SJSA1 (cell line): ENCODE results near the gene CCDC158. TPM values are rescaled to one million over a fixed set of nuclear protein-coding genes. Genes with fewer than 3 reads are reported as not detected.
"Not testable (repeated sequence)": the region's sequence is repeated elsewhere in the genome, so short reads cannot be mapped to it uniquely, and the experiment has no call there.

Experiments
- DNase-seq, 2 experiments: peaks; one replicate each; pipeline ENCODE4 v3.0.0-alpha.2; 2015 to 2020; ENCODE audit warnings: low spot score in 2 of 2, low read depth in 1 of 2
- H3K27ac ChIP-seq: fragments of 250-450 bp; sonication (Bioruptor Pico); 2 replicates; pipeline ENCODE4 v1.5.1; 2020; ENCODE audit warnings: mild to moderate bottlenecking, moderate library complexity
- H3K27me3 ChIP-seq: fragments of 250-450 bp; sonication (Bioruptor Pico); replicated peaks from 2 replicates; pipeline ENCODE4 v1.5.1; 2020; ENCODE audit warnings: mild to moderate bottlenecking, moderate library complexity
- H3K36me3 ChIP-seq: fragments of 250-450 bp; sonication (Bioruptor Pico); 2 replicates; pipeline ENCODE4 v1.5.1; 2020; ENCODE audit warnings: mild to moderate bottlenecking
- H3K4me1 ChIP-seq: fragments of 250-450 bp; sonication (Bioruptor Pico); replicated peaks from 2 replicates; pipeline ENCODE4 v1.6.1; 2021; ENCODE audit warnings: mild to moderate bottlenecking
- H3K4me3 ChIP-seq: fragments of 250-450 bp; sonication (Bioruptor Pico); 2 replicates; pipeline ENCODE4 v1.5.1; 2020; ENCODE audit warnings: mild to moderate bottlenecking
- H3K9me3 ChIP-seq: fragments of 250-450 bp; sonication (Bioruptor Pico); replicated peaks from 2 replicates; pipeline ENCODE4 v1.5.1; 2020; ENCODE audit warnings: mild to moderate bottlenecking
- total RNA-seq: library from RNA; depleted of rRNA; stranded (reverse); fragments of >200 nt; shearing (Covaris generic); gene quantifications from 2 replicates; pipeline ENCODE4 v1.2.3, GENCODE V29; 2014

CCDC158 gene
- total RNA-seq, 1 experiment from 2014 or later, result 0.53 TPM

- Histone ChIP-seq H3K27ac (peak overlapping the region; percentile 55), H3K36me3 (peaks cover 21% of the 10 kb centered on the region), H3K4me1 (peaks cover 16% of the 10 kb centered on the region), H3K27me3 (no peaks in the 10 kb centered on the region), H3K4me3 (peak overlapping the region; percentile 59), H3K9me3 (no peaks in the 10 kb centered on the region)
- DNase-seq, result peak; percentile 59 to 65
Measured at GRCh38 chr4:76306882-76307659, 113.9 kb downstream of the CCDC158 start.

GRCh38 chr4:76305971-76306881 is 114.7 kb downstream of the CCDC158 start, which contains the start of gene STBD1:
STBD1 (plus strand) TSS chr4:76306733; CDS start chr4:76306770, 37 bp downstream.
- Histone ChIP-seq H3K27ac (peak within 1 kb of the TSS; percentile 55), H3K9me3 (no peaks in the 10 kb centered on the region), H3K36me3 (peaks cover 21% of the 10 kb centered on the region), H3K4me3 (peak within 1 kb of the TSS; percentile 59), H3K4me1 (peaks cover 24% of the 10 kb centered on the region), H3K27me3 (no peaks in the 10 kb centered on the region)
- peak; percentile 82 to 84 for DNase-seq

- Histone ChIP-seq H3K36me3 (peaks cover 16% of the 10 kb centered on the region), H3K4me1 (peaks cover 35% of the 10 kb centered on the region), H3K27me3 (no peaks in the 10 kb centered on the region), H3K27ac (no peak overlapping the region), H3K4me3 (peak overlapping the region; percentile 59), H3K9me3 (no peaks in the 10 kb centered on the region)
- no peak for DNase-seq
Measured at GRCh38 chr4:76305033-76305687, 115.8 kb downstream of the CCDC158 start.

GRCh38 chr4:76302826-76303438 is 118.0 kb downstream of the CCDC158 start:
- no peak overlapping the region for H3K4me3 ChIP-seq
- H3K27ac ChIP-seq, result no peak overlapping the region
- no peaks in the 10 kb centered on the region; the same call in 1 of the 2 replicates for H3K9me3 ChIP-seq
- peaks cover 40% of the 10 kb centered on the region for H3K4me1 ChIP-seq
- H3K36me3 ChIP-seq, result no peaks in the 10 kb centered on the region
- no peaks in the 10 kb centered on the region for H3K27me3 ChIP-seq
- no peak for DNase-seq

GRCh38 chr4:76301775-76302162 is 119.2 kb downstream of the CCDC158 start:
- Histone ChIP-seq H3K4me3 (no peak overlapping the region), H3K4me1 (peaks cover 33% of the 10 kb centered on the region), H3K9me3 (no peaks in the 10 kb centered on the region; the same call in 1 of the 2 replicates), H3K27me3 (no peaks in the 10 kb centered on the region), H3K36me3 (no peaks in the 10 kb centered on the region), H3K27ac (no peak overlapping the region; the same call in 1 of the 2 replicates)
- DNase-seq, result no peak

GRCh38 chr4:76301068-76301774 is 119.7 kb downstream of the CCDC158 start:
- Histone ChIP-seq H3K4me3 (no peak overlapping the region), H3K4me1 (peaks cover 33% of the 10 kb centered on the region), H3K9me3 (peaks cover 3% of the 10 kb centered on the region), H3K27ac (peak overlapping the region; percentile 38), H3K27me3 (no peaks in the 10 kb centered on the region), H3K36me3 (no peaks in the 10 kb centered on the region)
- peak; percentile 54 to 63 for DNase-seq

GRCh38 chr4:76300012-76300411 is 120.9 kb downstream of the CCDC158 start:
- no peak overlapping the region for H3K27ac ChIP-seq
- DNase-seq, result peak in 1 of 2 experiments; percentile 17
- no peaks in the 10 kb centered on the region for H3K36me3 ChIP-seq
- peaks cover 27% of the 10 kb centered on the region for H3K4me1 ChIP-seq
- no peaks in the 10 kb centered on the region for H3K27me3 ChIP-seq
- H3K4me3 ChIP-seq, result no peak overlapping the region
- peaks cover 3% of the 10 kb centered on the region for H3K9me3 ChIP-seq

- no peaks in the 10 kb centered on the region for H3K36me3 ChIP-seq
- no peak for DNase-seq
- H3K27ac ChIP-seq, result no peak overlapping the region
- H3K4me3 ChIP-seq, result no peak overlapping the region
- H3K27me3 ChIP-seq, result 0 out of 2 replicates have a peak, but pooled peaks cover 3% of the 10 kb centered on the region
- peaks cover 3% of the 10 kb centered on the region for H3K9me3 ChIP-seq
- peaks cover 27% of the 10 kb centered on the region for H3K4me1 ChIP-seq
Measured at GRCh38 chr4:76298227-76298626, 122.7 kb downstream of the CCDC158 start.

- Histone ChIP-seq H3K27ac (no peak overlapping the region), H3K4me1 (peaks cover 17% of the 10 kb centered on the region), H3K36me3 (no peaks in the 10 kb centered on the region), H3K4me3 (no peak overlapping the region), H3K27me3 (0 out of 2 replicates have a peak, but pooled peaks cover 5% of the 10 kb centered on the region), H3K9me3 (peaks cover 3% of the 10 kb centered on the region)
- DNase-seq, result no peak
Measured at GRCh38 chr4:76296286-76296820, 124.6 kb downstream of the CCDC158 start.

GRCh38 chr4:76293772-76294171 is 127.2 kb downstream of the CCDC158 start:
- Histone ChIP-seq H3K27ac (no peak overlapping the region), H3K4me1 (no peaks in the 10 kb centered on the region), H3K4me3 (no peak overlapping the region), H3K9me3 (peaks cover 3% of the 10 kb centered on the region), H3K27me3 (0 out of 2 replicates have a peak, but pooled peaks cover 5% of the 10 kb centered on the region), H3K36me3 (no peaks in the 10 kb centered on the region)
- DNase-seq, result no peak

GRCh38 chr4:76292730-76293129 is 128.2 kb downstream of the CCDC158 start:
- H3K27ac ChIP-seq, result no peak overlapping the region
- DNase-seq, result no peak
- H3K4me3 ChIP-seq, result no peak overlapping the region
- peaks cover 3% of the 10 kb centered on the region for H3K9me3 ChIP-seq
- 0 out of 2 replicates have a peak, but pooled peaks cover 5% of the 10 kb centered on the region for H3K27me3 ChIP-seq
- H3K4me1 ChIP-seq, result no peaks in the 10 kb centered on the region
- H3K36me3 ChIP-seq, result no peaks in the 10 kb centered on the region

GRCh38 chr4:76287811-76288210 is 133.1 kb downstream of the CCDC158 start:
- H3K27ac ChIP-seq, H3K9me3 ChIP-seq, H3K4me1 ChIP-seq, H3K36me3 ChIP-seq, H3K4me3 ChIP-seq, DNase-seq, H3K27me3 ChIP-seq: not testable (repeated sequence)
